Measurements from ENCODE around the gene WWP2.

DNA sequence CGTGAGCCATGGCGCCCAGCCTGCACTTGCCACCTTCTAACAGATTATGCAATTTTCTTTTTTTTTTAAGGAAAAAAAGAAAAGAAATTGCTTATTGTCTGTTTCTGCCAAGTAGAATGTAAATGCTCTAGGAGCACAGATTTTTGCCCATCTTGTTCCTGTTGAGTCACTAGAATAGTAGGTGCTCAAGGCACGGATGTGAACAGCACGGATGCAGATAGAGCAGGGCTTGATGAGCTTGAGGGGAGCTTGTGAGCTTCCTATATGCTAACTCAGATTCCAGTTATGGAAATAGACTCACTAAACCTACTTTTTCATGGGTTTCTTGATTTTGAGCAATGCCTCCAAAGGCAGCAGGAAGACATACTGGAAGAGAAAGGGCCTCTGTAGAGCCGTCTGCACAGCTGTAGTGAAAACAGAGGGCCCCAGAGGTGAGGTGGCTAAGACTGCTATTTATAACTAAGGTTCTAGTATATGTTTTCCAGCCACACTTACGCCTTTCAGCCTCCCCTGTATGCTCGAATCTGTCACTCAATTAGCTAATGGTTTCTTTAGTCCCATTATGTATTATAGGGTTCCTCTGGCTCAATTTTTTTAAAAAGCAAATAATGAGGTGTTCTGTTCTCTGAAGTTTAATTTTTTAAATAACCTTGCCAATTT is 72.8 kb downstream of the WWP2 start:
- no peak for TF ChIP-seq CTCF (optimal IDR thresholded peaks at IDR 0.05 in 1 of 3, IDR thresholded peaks at IDR 0.05 in 1 of 3, conservative IDR thresholded peaks at IDR 0.05 in 1 of 3; ENCODE audit: extremely low read depth in 1 of 3, insufficient read depth in 2 of 3, low read length in 3 of 3)
- TF ChIP-seq EZH2 (IDR thresholded peaks at IDR 0.05; ENCODE audit: low read length) = no peak

All from keratinocyte (primary cell).